Mucosa of rectum (tissue), 2 donors: ENCODE results near the gene PLXDC2.

Source experiments
- H3K27ac ChIP-seq, 2 donors: one replicate each; pipeline ENCODE4 v1.7.0; 2013; ENCODE audit warnings: inconsistent platforms in 2 of 2, low read depth in 2 of 2, low read length in 2 of 2
- H3K27me3 ChIP-seq, 2 donors: one replicate each; pipeline ENCODE4 v1.7.0; 2013; ENCODE audit warnings: low read length in 2 of 2; ENCODE audit not compliant: control insufficient read depth in 2 of 2, insufficient read depth in 2 of 2
- H3K36me3 ChIP-seq, 2 donors: one replicate each; pipeline ENCODE4 v1.7.0; 2013; ENCODE audit warnings: low read length in 2 of 2; ENCODE audit not compliant: control insufficient read depth in 2 of 2, insufficient read depth in 2 of 2
- H3K4me1 ChIP-seq, 2 donors: one replicate each; pipeline ENCODE4 v1.7.0; 2013; ENCODE audit warnings: low read length in 2 of 2, mild to moderate bottlenecking in 1 of 2; ENCODE audit not compliant: control insufficient read depth in 2 of 2, insufficient read depth in 2 of 2
- H3K4me3 ChIP-seq, 2 donors: one replicate each; pipeline ENCODE4 v1.7.0; 2013; ENCODE audit warnings: low read length in 2 of 2
- H3K9ac ChIP-seq, 2 donors: one replicate each; pipeline ENCODE4 v1.7.0; 2013; ENCODE audit warnings: low read length in 2 of 2, low read depth in 1 of 2, mild to moderate bottlenecking in 1 of 2
- H3K9me3 ChIP-seq, 2 donors: one replicate each; pipeline ENCODE4 v1.7.0; 2013; ENCODE audit warnings: low read length in 2 of 2; ENCODE audit not compliant: control insufficient read depth in 2 of 2
- donor health status: healthy.
- donor health status: Normal muscosa, but diverticular disease.

The PLXDC2 gene

DNA sequence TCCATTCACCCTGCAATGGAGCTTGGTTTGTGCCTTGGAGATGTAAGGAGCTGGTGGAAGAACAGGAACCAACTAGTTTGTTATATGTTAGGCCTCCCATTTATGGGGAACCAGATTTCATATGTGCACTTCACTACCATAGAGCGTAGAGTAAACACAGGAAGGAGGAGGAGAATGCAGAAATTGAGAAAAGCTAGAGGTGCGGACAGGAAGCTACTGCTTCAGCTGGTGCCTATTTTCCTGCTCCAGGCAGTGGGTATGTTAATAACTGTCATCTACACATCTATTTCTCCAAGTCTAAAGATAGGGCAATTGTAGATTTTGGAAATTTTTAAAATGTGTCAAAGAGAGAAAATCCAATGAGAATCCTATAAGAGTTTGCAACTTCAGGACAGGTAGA lies 482.2 kb downstream of the PLXDC2 start:
- Histone ChIP-seq H3K36me3 (no peaks in the 10 kb centered on the region), H3K4me1 (no peaks in the 10 kb centered on the region), H3K9me3 (no peaks in the 10 kb centered on the region), H3K9ac (no peak overlapping the region), H3K4me3 (no peak overlapping the region), H3K27ac (no peak overlapping the region), H3K27me3 (no peaks in the 10 kb centered on the region)

DNA sequence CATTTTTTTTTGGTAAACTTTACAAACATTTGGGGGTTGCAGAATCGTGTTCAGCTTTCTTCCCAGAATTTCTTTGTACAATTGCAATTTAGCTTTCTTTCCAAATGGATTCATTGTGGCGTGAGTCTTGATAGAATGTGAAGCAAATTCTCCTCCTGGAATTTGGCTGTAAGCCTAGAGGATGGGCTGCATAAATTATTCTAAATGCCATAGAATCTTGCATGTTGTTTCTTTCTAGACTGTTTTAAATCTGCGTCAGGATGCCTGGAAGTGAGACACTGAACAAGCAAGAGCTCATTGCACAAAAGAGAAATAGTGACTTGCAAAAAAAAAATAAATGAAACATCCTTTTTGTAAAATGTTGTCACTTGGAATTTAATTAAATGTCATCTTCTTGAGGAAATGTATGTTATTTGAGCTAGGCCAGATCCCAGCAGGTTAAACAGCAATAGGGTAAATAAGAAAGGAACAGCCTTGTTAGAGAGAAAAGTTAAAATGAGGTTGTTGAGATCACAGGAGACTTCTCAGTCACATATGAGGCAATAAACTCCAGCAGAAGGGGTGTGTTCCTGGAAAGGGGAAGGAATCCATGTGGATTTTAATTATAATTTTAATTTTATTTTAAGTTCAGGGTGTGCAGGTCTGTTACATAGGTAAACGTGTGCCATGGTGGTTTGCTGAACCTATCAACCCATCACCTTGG lies 483.0 kb downstream of the PLXDC2 start:
- Histone ChIP-seq H3K27ac (no peak overlapping the region), H3K4me1 (no peaks in the 10 kb centered on the region), H3K4me3 (no peak overlapping the region), H3K9ac (no peak overlapping the region), H3K27me3 (no peaks in the 10 kb centered on the region), H3K9me3 (no peaks in the 10 kb centered on the region), H3K36me3 (no peaks in the 10 kb centered on the region)

DNA sequence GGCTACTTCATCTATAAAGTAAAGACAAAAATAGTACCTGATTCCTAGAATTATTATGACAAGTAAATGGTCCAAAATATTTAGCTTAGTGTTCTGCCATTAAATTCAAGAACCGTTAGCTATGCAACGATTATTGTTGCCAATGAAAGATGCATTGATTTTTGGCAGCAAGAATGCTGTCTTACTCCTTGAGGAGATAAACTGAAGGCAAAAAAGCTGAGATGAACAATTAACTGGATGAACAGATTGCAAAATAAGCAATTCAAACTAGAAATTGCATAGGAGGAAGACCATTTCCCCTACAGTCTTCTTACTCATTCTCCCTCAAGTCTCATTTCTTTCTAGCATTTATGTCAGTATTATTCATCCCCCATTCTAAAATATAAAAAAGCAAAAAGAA lies 484.5 kb downstream of the PLXDC2 start:
- H3K27me3 ChIP-seq: no peaks in the 10 kb centered on the region
- H3K9me3 ChIP-seq: no peaks in the 10 kb centered on the region
- H3K4me3 ChIP-seq: no peak overlapping the region
- no peak overlapping the region for H3K27ac ChIP-seq
- H3K9ac ChIP-seq: no peak overlapping the region
- no peaks in the 10 kb centered on the region for H3K4me1 ChIP-seq
- H3K36me3 ChIP-seq: no peaks in the 10 kb centered on the region

DNA sequence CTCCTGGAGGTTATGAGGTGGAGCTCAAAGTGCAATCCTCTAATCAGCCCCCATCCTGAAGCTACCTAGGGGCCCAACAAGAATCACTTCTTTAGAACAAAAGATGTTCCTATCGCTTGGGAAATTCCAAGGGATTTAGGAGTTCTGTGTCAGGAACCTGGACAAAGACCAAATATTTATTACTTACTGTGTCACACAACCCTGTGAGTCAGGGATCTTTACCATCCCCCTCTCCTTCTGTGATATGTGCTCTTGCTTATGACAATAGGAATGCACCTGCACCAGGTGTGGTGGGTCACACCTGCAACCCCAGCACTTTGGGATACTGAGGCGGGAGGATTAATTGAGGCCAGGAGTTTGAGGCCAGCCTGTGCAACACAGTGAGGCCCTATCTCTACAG lies 485.8 kb downstream of the PLXDC2 start:
- H3K4me1 ChIP-seq: no peaks in the 10 kb centered on the region
- H3K9me3 ChIP-seq: no peaks in the 10 kb centered on the region
- no peaks in the 10 kb centered on the region for H3K27me3 ChIP-seq
- H3K36me3 ChIP-seq: no peaks in the 10 kb centered on the region
- no peak overlapping the region for H3K27ac ChIP-seq
- no peak overlapping the region for H3K9ac ChIP-seq
- no peak overlapping the region for H3K4me3 ChIP-seq

DNA sequence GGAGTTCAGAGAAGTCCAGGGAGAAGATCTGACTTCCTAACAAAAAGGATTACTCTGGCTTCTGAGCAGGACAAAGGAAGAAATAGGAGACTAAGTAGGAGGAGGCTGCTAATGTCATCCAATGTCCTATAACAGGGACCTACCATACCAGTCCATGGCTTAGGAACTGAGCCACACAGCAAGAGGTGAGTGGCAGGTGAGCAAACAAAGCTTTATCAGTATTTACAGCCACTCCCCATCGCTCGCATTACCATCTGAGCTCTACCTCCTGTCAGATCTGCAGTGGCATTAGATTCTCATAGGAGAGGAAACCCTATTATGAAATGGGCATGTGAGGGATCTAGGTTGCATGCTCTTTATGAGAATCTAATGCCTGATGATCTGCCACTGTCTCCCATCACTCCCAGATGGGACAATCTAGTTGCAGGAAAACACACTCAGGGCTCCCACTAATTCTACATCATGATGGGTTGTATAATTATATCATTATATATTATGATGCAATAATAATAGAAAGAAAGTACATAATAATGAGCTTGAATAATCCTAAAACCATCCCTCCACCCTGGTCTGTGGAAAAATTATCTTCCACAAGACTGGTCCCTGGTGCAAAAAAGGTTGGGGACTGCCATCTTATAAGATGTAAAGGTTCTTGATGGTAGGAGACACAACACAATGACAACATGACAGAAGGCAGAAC lies 487.4 kb downstream of the PLXDC2 start:
- Histone ChIP-seq H3K9ac (no peak overlapping the region), H3K27me3 (no peaks in the 10 kb centered on the region), H3K27ac (no peak overlapping the region), H3K4me1 (no peaks in the 10 kb centered on the region), H3K4me3 (no peak overlapping the region), H3K36me3 (no peaks in the 10 kb centered on the region), H3K9me3 (no peaks in the 10 kb centered on the region)

DNA sequence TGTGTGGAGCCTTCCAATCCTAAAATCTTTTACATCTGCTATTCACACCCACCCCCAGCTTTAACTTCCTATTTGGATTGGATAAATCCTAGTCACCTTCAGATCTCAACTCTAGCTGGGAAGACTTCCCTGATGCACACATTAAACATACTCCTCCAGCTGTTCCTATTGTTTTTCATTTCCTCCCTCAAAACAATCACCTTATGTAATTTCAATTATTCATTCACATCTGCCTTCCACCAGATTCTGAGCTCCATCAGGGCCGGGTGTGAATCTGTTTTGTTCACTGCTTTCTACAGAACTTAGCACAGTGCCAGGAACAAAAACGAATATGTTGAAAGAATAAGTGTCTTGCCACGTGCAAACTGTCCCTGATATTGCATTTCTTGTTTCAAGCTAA lies 497.4 kb downstream of the PLXDC2 start:
- H3K9me3 ChIP-seq: no peaks in the 10 kb centered on the region
- H3K4me1 ChIP-seq: no peaks in the 10 kb centered on the region
- H3K4me3 ChIP-seq: no peak overlapping the region
- H3K27ac ChIP-seq: no peak overlapping the region
- H3K36me3 ChIP-seq: no peaks in the 10 kb centered on the region
- H3K27me3 ChIP-seq: no peaks in the 10 kb centered on the region
- no peak overlapping the region for H3K9ac ChIP-seq

DNA sequence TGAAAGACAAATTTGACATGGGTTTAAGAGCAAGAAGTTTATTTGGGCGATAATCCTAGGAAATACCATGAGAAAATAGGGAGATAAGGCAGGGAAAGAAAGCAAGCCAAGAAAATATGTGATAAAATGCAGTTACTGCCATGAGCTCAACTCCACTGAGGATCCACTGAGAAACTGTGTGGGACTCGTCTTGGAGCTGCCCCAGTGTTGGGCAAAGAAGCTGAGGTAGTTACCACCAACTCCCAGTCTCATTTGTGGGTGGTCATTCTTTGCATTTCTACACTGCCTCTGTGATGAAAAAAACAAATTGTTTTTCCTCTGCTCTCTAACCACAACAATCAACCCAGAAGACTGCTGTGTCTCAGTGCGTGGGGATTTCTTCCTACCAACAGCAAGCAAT lies 498.2 kb downstream of the PLXDC2 start:
- H3K27ac ChIP-seq: no peak overlapping the region
- H3K4me3 ChIP-seq: no peak overlapping the region
- H3K4me1 ChIP-seq: no peaks in the 10 kb centered on the region
- no peaks in the 10 kb centered on the region for H3K9me3 ChIP-seq
- no peaks in the 10 kb centered on the region for H3K36me3 ChIP-seq
- no peak overlapping the region for H3K9ac ChIP-seq
- no peaks in the 10 kb centered on the region for H3K27me3 ChIP-seq

DNA sequence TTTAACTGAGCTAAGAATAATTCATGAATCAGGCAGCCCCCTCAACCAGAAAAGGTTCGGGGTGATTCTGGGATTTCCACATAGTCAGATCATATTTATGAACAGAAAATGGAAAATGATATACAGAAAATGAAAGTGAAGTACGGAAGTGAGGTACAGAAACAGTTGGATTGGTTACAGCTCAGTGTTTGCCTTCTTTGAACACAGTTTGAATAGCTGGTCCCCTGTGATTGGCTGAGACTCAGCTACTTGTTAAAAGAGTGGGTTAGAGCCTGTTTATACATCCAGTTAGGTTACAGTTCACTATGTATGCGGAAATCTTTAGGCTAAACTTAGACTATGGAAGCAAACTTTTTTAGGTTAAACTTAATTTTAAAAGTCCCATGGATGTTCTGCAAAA lies 511.7 kb downstream of the PLXDC2 start:
- Histone ChIP-seq H3K9me3 (no peaks in the 10 kb centered on the region), H3K36me3 (no peaks in the 10 kb centered on the region), H3K27ac (no peak overlapping the region), H3K4me3 (no peak overlapping the region), H3K9ac (no peak overlapping the region), H3K4me1 (no peaks in the 10 kb centered on the region), H3K27me3 (no peaks in the 10 kb centered on the region)

DNA sequence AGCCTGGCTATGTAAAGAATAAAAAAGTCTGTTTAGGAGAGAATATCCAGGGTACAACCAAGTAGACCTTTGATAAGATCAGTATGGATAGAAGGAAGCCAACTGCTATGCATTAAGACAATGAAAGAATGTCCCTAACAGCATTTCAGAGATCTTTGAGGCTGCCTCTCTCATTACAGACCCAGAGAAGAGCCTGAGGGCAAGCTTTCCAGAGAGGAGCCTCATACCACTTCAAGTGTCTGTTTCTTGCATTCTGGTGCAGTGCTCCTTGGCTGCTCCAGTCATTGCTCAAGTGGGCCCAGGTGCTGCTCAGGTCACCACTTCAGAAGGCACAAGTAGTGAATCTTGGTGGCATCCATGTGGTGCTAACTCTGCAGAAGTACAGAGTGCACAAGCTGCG lies 514.0 kb downstream of the PLXDC2 start:
- no peak overlapping the region for H3K9ac ChIP-seq
- no peaks in the 10 kb centered on the region for H3K9me3 ChIP-seq
- H3K27ac ChIP-seq: no peak overlapping the region
- H3K4me1 ChIP-seq: no peaks in the 10 kb centered on the region
- H3K27me3 ChIP-seq: no peaks in the 10 kb centered on the region
- no peak overlapping the region for H3K4me3 ChIP-seq
- H3K36me3 ChIP-seq: no peaks in the 10 kb centered on the region

DNA sequence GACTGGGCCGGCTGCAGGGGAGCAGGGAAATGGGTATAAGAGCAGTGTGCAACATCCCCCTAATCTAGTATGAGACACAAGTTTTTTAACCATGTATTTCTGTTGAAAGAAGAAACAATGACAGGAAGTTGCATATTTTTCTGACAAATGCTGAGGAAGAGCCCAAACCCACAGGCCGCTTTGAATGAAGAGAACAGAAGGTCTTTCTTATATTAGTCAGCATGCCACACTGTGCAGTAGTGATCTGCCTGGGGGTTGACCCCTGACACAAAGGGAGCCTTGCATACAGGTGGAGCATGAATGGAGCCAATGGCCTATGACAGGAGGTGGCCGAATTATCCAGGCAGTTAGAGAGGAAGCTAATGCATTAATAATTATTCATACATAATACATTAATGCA lies 518.3 kb downstream of the PLXDC2 start:
- Histone ChIP-seq H3K4me3 (no peak overlapping the region), H3K27me3 (no peaks in the 10 kb centered on the region), H3K4me1 (no peaks in the 10 kb centered on the region), H3K9me3 (no peaks in the 10 kb centered on the region), H3K27ac (no peak overlapping the region), H3K36me3 (no peaks in the 10 kb centered on the region), H3K9ac (no peak overlapping the region)
